Central memory CD8-positive, alpha-beta T cell (primary cell): ENCODE data around the gene WDR5.

ENCODE experiments used
- ATAC-seq: fragments of 150-1000 bp; cut with Tn5 transposase; replicated peaks from 2 replicates; pipeline ENCODE4 v1.10.0; 2022; ENCODE audit warnings: mild to moderate bottlenecking, moderate FRiP score, moderate number of reproducible peaks; ENCODE audit not compliant: poor library complexity, severe bottlenecking; ENCODE audit errors: extremely low read depth
- DNase-seq, 2 donors: peaks; one replicate each; pipeline ENCODE4 v3.0.0; 2021; ENCODE audit warnings: low spot score in 2 of 2
- H3K27ac Mint-ChIP-seq: one replicate; pipeline ENCODE4 v1.8.0; 2022; ENCODE audit warnings: low read depth, mild to moderate bottlenecking, moderate library complexity, mixed read lengths
- H3K27me3 Mint-ChIP-seq: one replicate; pipeline ENCODE4 v1.8.0; 2022; ENCODE audit warnings: mixed read lengths
- H3K36me3 Mint-ChIP-seq: one replicate; pipeline ENCODE4 v1.8.0; 2022; ENCODE audit warnings: mild to moderate bottlenecking, moderate library complexity, mixed read lengths; ENCODE audit not compliant: insufficient read depth
- H3K4me1 Mint-ChIP-seq: one replicate; pipeline ENCODE4 v1.8.0; 2022; ENCODE audit warnings: mixed read lengths
- H3K4me3 Mint-ChIP-seq: one replicate; pipeline ENCODE4 v1.8.0; 2022; ENCODE audit warnings: mild to moderate bottlenecking, moderate library complexity, mixed read lengths
- H3K9me3 Mint-ChIP-seq: one replicate; pipeline ENCODE4 v1.8.0; 2022; ENCODE audit warnings: mixed read lengths

The WDR5 gene

GRCh38 chr9:134138292-134138691 lies 2.4 kb downstream of the WDR5 start:
- no peak for DNase-seq
- ATAC-seq: no peak
- H3K27ac Mint-ChIP-seq: no peak overlapping the region
- H3K4me1 Mint-ChIP-seq: peaks cover 56% of the 10 kb centered on the region
- H3K27me3 Mint-ChIP-seq: no peaks in the 10 kb centered on the region
- H3K36me3 Mint-ChIP-seq: peaks cover 42% of the 10 kb centered on the region
- peak overlapping the region; percentile 85 for H3K4me3 Mint-ChIP-seq
- no peaks in the 10 kb centered on the region for H3K9me3 Mint-ChIP-seq

GRCh38 chr9:134139081-134139480 lies 3.2 kb downstream of the WDR5 start:
- peaks cover 55% of the 10 kb centered on the region for H3K4me1 Mint-ChIP-seq
- ATAC-seq (no peak), DNase-seq (no peak)
- no peak overlapping the region for H3K27ac Mint-ChIP-seq
- no peaks in the 10 kb centered on the region for H3K9me3 Mint-ChIP-seq
- H3K27me3 Mint-ChIP-seq: no peaks in the 10 kb centered on the region
- H3K4me3 Mint-ChIP-seq: peak overlapping the region; percentile 85
- peaks cover 47% of the 10 kb centered on the region for H3K36me3 Mint-ChIP-seq

GRCh38 chr9:134141906-134142305 lies 6.0 kb downstream of the WDR5 start:
- no peaks in the 10 kb centered on the region for H3K9me3 Mint-ChIP-seq

GRCh38 chr9:134144801-134145200 lies 8.9 kb downstream of the WDR5 start:
- ATAC-seq (no peak), DNase-seq (no peak)
- no peak overlapping the region for H3K27ac Mint-ChIP-seq
- peaks cover 57% of the 10 kb centered on the region for H3K36me3 Mint-ChIP-seq
- no peaks in the 10 kb centered on the region for H3K27me3 Mint-ChIP-seq
- no peaks in the 10 kb centered on the region for H3K9me3 Mint-ChIP-seq
- H3K4me1 Mint-ChIP-seq: peaks cover 20% of the 10 kb centered on the region
- no peak overlapping the region for H3K4me3 Mint-ChIP-seq

More at GRCh38 chr9:134141906-134142305, 6.0 kb downstream of the WDR5 start:
- no peak overlapping the region for H3K4me3 Mint-ChIP-seq
- peaks cover 52% of the 10 kb centered on the region for H3K36me3 Mint-ChIP-seq
- H3K27ac Mint-ChIP-seq: no peak overlapping the region
- peaks cover 39% of the 10 kb centered on the region for H3K4me1 Mint-ChIP-seq
- ATAC-seq (no peak), DNase-seq (no peak)
- H3K27me3 Mint-ChIP-seq: no peaks in the 10 kb centered on the region

- Mint-ChIP-seq H3K36me3 (peaks cover 52% of the 10 kb centered on the region), H3K4me3 (no peak overlapping the region), H3K27ac (no peak overlapping the region), H3K4me1 (peaks cover 15% of the 10 kb centered on the region), H3K27me3 (no peaks in the 10 kb centered on the region), H3K9me3 (no peaks in the 10 kb centered on the region)
- no peak for DNase-seq
- ATAC-seq: no peak
Observed at GRCh38 chr9:134145262-134145661, 9.4 kb downstream of the WDR5 start.

GRCh38 chr9:134146774-134147493 lies 11.1 kb downstream of the WDR5 start:
- H3K36me3 Mint-ChIP-seq: peaks cover 41% of the 10 kb centered on the region
- H3K4me1 Mint-ChIP-seq: peaks cover 17% of the 10 kb centered on the region
- no peaks in the 10 kb centered on the region for H3K9me3 Mint-ChIP-seq
- no peaks in the 10 kb centered on the region for H3K27me3 Mint-ChIP-seq
- no peak overlapping the region for H3K27ac Mint-ChIP-seq
- DNase-seq (no peak), ATAC-seq (no peak)
- H3K4me3 Mint-ChIP-seq: no peak overlapping the region

GRCh38 chr9:134149380-134149779 lies 13.5 kb downstream of the WDR5 start:
- ATAC-seq (no peak), DNase-seq (no peak)
- peaks cover 27% of the 10 kb centered on the region for H3K36me3 Mint-ChIP-seq
- peak overlapping the region; percentile 19 for H3K27ac Mint-ChIP-seq
- H3K4me1 Mint-ChIP-seq: peaks cover 11% of the 10 kb centered on the region
- H3K27me3 Mint-ChIP-seq: no peaks in the 10 kb centered on the region
- H3K9me3 Mint-ChIP-seq: no peaks in the 10 kb centered on the region
- H3K4me3 Mint-ChIP-seq: no peak overlapping the region

- Mint-ChIP-seq H3K9me3 (no peaks in the 10 kb centered on the region), H3K4me1 (peaks cover 11% of the 10 kb centered on the region), H3K4me3 (no peak overlapping the region), H3K27me3 (no peaks in the 10 kb centered on the region), H3K36me3 (peaks cover 28% of the 10 kb centered on the region), H3K27ac (peak overlapping the region; percentile 91)
- DNase-seq: no peak
- ATAC-seq: no peak
Observed at GRCh38 chr9:134150557-134151214, 14.8 kb downstream of the WDR5 start.

- no peaks in the 10 kb centered on the region for H3K9me3 Mint-ChIP-seq
- ATAC-seq: no peak
- no peaks in the 10 kb centered on the region for H3K27me3 Mint-ChIP-seq
- peaks cover 11% of the 10 kb centered on the region for H3K4me1 Mint-ChIP-seq
- DNase-seq: no peak
- H3K36me3 Mint-ChIP-seq: peaks cover 26% of the 10 kb centered on the region
- H3K27ac Mint-ChIP-seq: no peak overlapping the region
- H3K4me3 Mint-ChIP-seq: no peak overlapping the region
Observed at GRCh38 chr9:134152022-134152448, 16.2 kb downstream of the WDR5 start.

GRCh38 chr9:134152488-134152887 lies 16.6 kb downstream of the WDR5 start:
- H3K4me1 Mint-ChIP-seq: peaks cover 11% of the 10 kb centered on the region
- H3K27ac Mint-ChIP-seq: no peak overlapping the region
- no peak for ATAC-seq
- peaks cover 22% of the 10 kb centered on the region for H3K36me3 Mint-ChIP-seq
- no peaks in the 10 kb centered on the region for H3K9me3 Mint-ChIP-seq
- H3K4me3 Mint-ChIP-seq: no peak overlapping the region
- no peak for DNase-seq
- H3K27me3 Mint-ChIP-seq: no peaks in the 10 kb centered on the region

- ATAC-seq: no peak
- Mint-ChIP-seq H3K9me3 (no peaks in the 10 kb centered on the region), H3K36me3 (peaks cover 20% of the 10 kb centered on the region)
Observed at GRCh38 chr9:134153450-134153849, 17.6 kb downstream of the WDR5 start.

GRCh38 chr9:134154262-134154701 lies 18.4 kb downstream of the WDR5 start:
- ATAC-seq (no peak), DNase-seq (no peak)
- Mint-ChIP-seq H3K27me3 (no peaks in the 10 kb centered on the region), H3K4me1 (peaks cover 6% of the 10 kb centered on the region), H3K27ac (no peak overlapping the region), H3K9me3 (no peaks in the 10 kb centered on the region), H3K4me3 (no peak overlapping the region), H3K36me3 (peaks cover 15% of the 10 kb centered on the region)

More at GRCh38 chr9:134153450-134153849, 17.6 kb downstream of the WDR5 start:
- Mint-ChIP-seq H3K4me1 (peaks cover 11% of the 10 kb centered on the region), H3K27ac (no peak overlapping the region), H3K4me3 (no peak overlapping the region), H3K27me3 (no peaks in the 10 kb centered on the region)
- DNase-seq: no peak

GRCh38 chr9:134155812-134156377 lies 20.0 kb downstream of the WDR5 start:
- ATAC-seq (no peak), DNase-seq (no peak)
- H3K4me3 Mint-ChIP-seq: no peak overlapping the region
- H3K9me3 Mint-ChIP-seq: no peaks in the 10 kb centered on the region
- H3K36me3 Mint-ChIP-seq: peaks cover 15% of the 10 kb centered on the region
- H3K4me1 Mint-ChIP-seq: peaks cover 2% of the 10 kb centered on the region
- H3K27me3 Mint-ChIP-seq: no peaks in the 10 kb centered on the region
- H3K27ac Mint-ChIP-seq: no peak overlapping the region
